K562 (cell line): ENCODE data around the gene WNT7A. TPM values are rescaled to one million over a fixed set of nuclear protein-coding genes. Genes with fewer than 3 reads are reported as not detected.

Experiments used
- ATAC-seq: fragments of 200-7000 bp; cut with Tn5 transposase; 3 replicates; pipeline ENCODE4 v1.9.1; 2020; ENCODE audit warnings: moderate library complexity
- BruUV-seq: library from RNA; stranded (reverse); fragments of 400-500 nt; replicated peaks from 2 replicates; lab custom pipeline; 2021; lab: Mats Ljungman, UMichigan
- CTCF ChIA-PET: fragments of 300-600 bp; formaldehyde crosslinking; extraction: SDS; loops from one replicate; lab custom pipeline; 2021; ENCODE audit warnings: low intra/inter-chr PET ratio; lab: Yijun Ruan, JAX
- POLR2A ChIA-PET: fragments of 300-600, 350-650 bp; sonication (Branson Sonifier 250); formaldehyde crosslinking; extraction: SDS; loops from one replicate; lab custom pipeline; 2021; ENCODE audit warnings: antibody characterized with exemption, inconsistent platforms; lab: Yijun Ruan, JAX
- DNase-seq, 4 experiments: peaks; one replicate each; pipeline versions ENCODE4 v3.0.0 to v3.0.0-alpha.2; 2011 to 2018; ENCODE audit warnings: low spot score in 3 of 4, mixed read lengths in 3 of 4; ENCODE audit errors: extremely low read depth in 1 of 4
- FAIRE-seq: peaks from 2 replicates; lab custom pipeline; 2011; peaks lifted over from hg19 to GRCh38; lab: Jason Lieb, UNC
- H2AFZ ChIP-seq: 2 replicates; pipeline ENCODE4 v1.6.0; 2011; ENCODE audit warnings: low read depth, low read length, control low read depth, inconsistent platforms
- H3K27ac ChIP-seq: fragments of 200-600 bp; 3 replicates; pipeline ENCODE4 v1.8.0; 2011; ENCODE audit warnings: low read depth, mild to moderate bottlenecking, control low read depth, inconsistent platforms, low read length, moderate library complexity, mixed read lengths; ENCODE audit errors: extremely low read depth
- H3K27me3 ChIP-seq, 2 experiments: fragments of 300-600 bp in 1 of 2; 2 replicates in 1 of 2; 3 replicates in 1 of 2; pipeline versions ENCODE4 v1.6.0 to v1.8.0; 2011; ENCODE audit warnings: inconsistent platforms in 2 of 2, low read length in 2 of 2, mild to moderate bottlenecking in 1 of 2, mixed read lengths in 1 of 2, moderate library complexity in 1 of 2; ENCODE audit not compliant: control insufficient read depth in 2 of 2, insufficient read depth in 2 of 2
- H3K36me3 ChIP-seq: fragments of 300-600 bp; 3 replicates; pipeline ENCODE4 v1.8.0; 2011; ENCODE audit warnings: mild to moderate bottlenecking, low read length, inconsistent platforms; ENCODE audit not compliant: control insufficient read depth, insufficient read depth
- H3K4me1 ChIP-seq, 2 experiments: fragments of 200-600 bp in 1 of 2; replicated peaks in 1 of 2; 2 replicates in 1 of 2; 3 replicates in 1 of 2; pipeline versions ENCODE4 v1.5.1 to v1.8.0; 2011; ENCODE audit warnings: inconsistent platforms in 2 of 2, low read length in 2 of 2, mild to moderate bottlenecking in 1 of 2, mixed read lengths in 1 of 2, moderate library complexity in 1 of 2; ENCODE audit not compliant: control insufficient read depth in 2 of 2, insufficient read depth in 2 of 2
- H3K4me2 ChIP-seq: 2 replicates; pipeline ENCODE4 v1.6.1; 2011; ENCODE audit warnings: low read length, control low read depth, inconsistent platforms, mixed read lengths; ENCODE audit not compliant: insufficient read depth
- H3K4me3 ChIP-seq: fragments of 200-600 bp; sonication (generic), shearing (Covaris generic); 2 replicates; pipeline ENCODE4 v1.5.1; 2016; ENCODE audit warnings: control low read depth, inconsistent platforms
- H3K79me2 ChIP-seq: fragments of 200-600 bp; 3 replicates; pipeline ENCODE4 v1.8.0; 2011; ENCODE audit warnings: low read length, inconsistent platforms; ENCODE audit not compliant: control insufficient read depth, insufficient read depth
- H3K9ac ChIP-seq, 2 experiments: 2 replicates each; pipeline versions ENCODE4 v1.6.0 to v1.6.1; 2011; ENCODE audit warnings: low read depth in 2 of 2, low read length in 2 of 2, control low read depth in 1 of 2, inconsistent platforms in 1 of 2, mild to moderate bottlenecking in 1 of 2, mixed read lengths in 1 of 2; ENCODE audit not compliant: insufficient read depth in 1 of 2
- H3K9me1 ChIP-seq: one replicate; pipeline ENCODE4 v1.6.0; 2011; ENCODE audit warnings: inconsistent platforms, mild to moderate bottlenecking, low read length, moderate library complexity; ENCODE audit not compliant: control insufficient read depth, insufficient read depth
- H3K9me3 ChIP-seq: replicated peaks from 2 replicates; pipeline ENCODE4 v1.5.1; 2011; ENCODE audit warnings: low read depth, low read length, inconsistent platforms; ENCODE audit not compliant: control insufficient read depth, insufficient read depth
- H4K20me1 ChIP-seq: replicated peaks from 2 replicates; pipeline ENCODE4 v1.6.1; 2011; ENCODE audit warnings: low read length, inconsistent platforms, mixed read lengths; ENCODE audit not compliant: control insufficient read depth, insufficient read depth
- BCL6 ChIP-seq: fragments of 250-450 bp; sonication (Bioruptor Pico); IDR thresholded peaks from 2 replicates; pipeline ENCODE4 v1.4.0; 2020
- KLF6 ChIP-seq: fragments of 250-450 bp; sonication (Bioruptor Pico); IDR thresholded peaks from 2 replicates; pipeline ENCODE4 v1.4.0; 2020; ENCODE audit warnings: mild to moderate bottlenecking, moderate library complexity, borderline replicate concordance
- NFIC ChIP-seq: fragments of 450-650 bp; IDR thresholded peaks from 2 replicates; pipeline ENCODE4 v1.6.1; 2017; ENCODE audit warnings: mild to moderate bottlenecking, inconsistent platforms
- RBM17 ChIP-seq: fragments of 200-400 bp; formaldehyde crosslinking; IDR thresholded peaks from 2 replicates; pipeline ENCODE4 v1.6.1; 2017; ENCODE audit warnings: low read depth, mild to moderate bottlenecking, low read length, borderline replicate concordance
- SNIP1 ChIP-seq: fragments of 450-650 bp; IDR thresholded peaks from 2 replicates; pipeline ENCODE4 v1.7.1; 2017; ENCODE audit warnings: low read depth, mild to moderate bottlenecking
- TBP ChIP-seq: optimal IDR thresholded peaks from 2 replicates; pipeline ENCODE3; 2011; ENCODE audit warnings: low read depth, low read length, improper control_type of control experiment
- ZKSCAN1 ChIP-seq: fragments of 150-350 bp; IDR thresholded peaks from 2 replicates; pipeline ENCODE4 v1.6.1; 2016; ENCODE audit warnings: low read depth, low read length
- ZNF121 ChIP-seq: sonication (generic); formaldehyde crosslinking; conservative IDR thresholded peaks from 2 replicates; pipeline ENCODE4 v1.8.0; 2022; ENCODE audit warnings: missing genetic modification reagents
- ZNF124 ChIP-seq: sonication (generic); formaldehyde crosslinking; IDR thresholded peaks from 2 replicates; pipeline ENCODE4 v1.8.1; 2022; ENCODE audit warnings: missing genetic modification reagents
- ZNF263 ChIP-seq: sonication (generic); formaldehyde crosslinking; IDR thresholded peaks from 2 replicates; pipeline ENCODE4 v1.8.0; 2022; ENCODE audit warnings: mild to moderate bottlenecking, missing genetic modification reagents, borderline replicate concordance
- WGBS: fragments of 100-300 bp; shearing (Covaris generic); methylation state at CpG from one replicate; pipeline ENCODE4 v1.1.6; 2016; ENCODE audit warnings: low coverage, mixed read lengths; ENCODE audit not compliant: insufficient coverage; ENCODE audit errors: missing lambda C conversion rate; 5-methylcytosine and 5-hydroxymethylcytosine counted together
- in situ Hi-C: fragments of 300-500 bp; cut with MboI; formaldehyde crosslinking; loops from 4 replicates; pipeline ENCODE4 v1.15.0; 2018; ENCODE audit warnings: inconsistent platforms, mixed read lengths
- intact Hi-C: fragments of 100-400 bp; cut with micrococcal nuclease; formaldehyde crosslinking; loops from 2 replicates; pipeline ENCODE4 v1.14.2; 2022
- polyA plus RNA-seq, 8 experiments: library from polyadenylated mRNA; depleted of rRNA in 4 of 8; stranded (reverse) in 5 of 8; unstranded in 3 of 8; fragments of >200 nt; fragmentation: Nextera tagmentation in 2 of 8; fragmentation: Illumina TruSeq in 1 of 8; extraction: Ambion mirVana in 2 of 8; extraction: Trizol in 1 of 8; gene quantifications; 2 replicates each; pipeline versions ENCODE4 v1.2.1 to v1.2.3, GENCODE V29; 2011 to 2014; ENCODE audit warnings: inconsistent platforms in 1 of 8, missing spikeins in 1 of 8
- total RNA-seq, 7 experiments: library from RNA; depleted of rRNA in 6 of 7; stranded (reverse); fragments of >200 nt in 6 of 7; fragmentation: Illumina TruSeq in 2 of 7; extraction: Trizol in 2 of 7; gene quantifications; 2 replicates each; pipeline versions ENCODE4 v1.2.1 to v1.2.3, GENCODE V29; 2011 to 2021; ENCODE audit warnings: low replicate concordance in 1 of 7
- TF ChIP-seq, protein P1 (sequence below): fragments of 250-450 bp; sonication (Bioruptor Pico); IDR thresholded peaks from 2 replicates; pipeline ENCODE4 v1.4.0; 2020; ENCODE audit warnings: borderline replicate concordance
- TF ChIP-seq, protein P2 (sequence below): fragments of 250-450 bp; sonication (Bioruptor Pico); IDR thresholded peaks from 2 replicates; pipeline ENCODE4 v1.5.0; 2020; ENCODE audit warnings: mild to moderate bottlenecking

Gene WNT7A
- total and polyA plus RNA-seq, 9 of the 15 experiments (the other 6 are each of a cell fraction or from before 2014, with no cell fraction given): 0.03 TPM; not detected in 8

DNA sequence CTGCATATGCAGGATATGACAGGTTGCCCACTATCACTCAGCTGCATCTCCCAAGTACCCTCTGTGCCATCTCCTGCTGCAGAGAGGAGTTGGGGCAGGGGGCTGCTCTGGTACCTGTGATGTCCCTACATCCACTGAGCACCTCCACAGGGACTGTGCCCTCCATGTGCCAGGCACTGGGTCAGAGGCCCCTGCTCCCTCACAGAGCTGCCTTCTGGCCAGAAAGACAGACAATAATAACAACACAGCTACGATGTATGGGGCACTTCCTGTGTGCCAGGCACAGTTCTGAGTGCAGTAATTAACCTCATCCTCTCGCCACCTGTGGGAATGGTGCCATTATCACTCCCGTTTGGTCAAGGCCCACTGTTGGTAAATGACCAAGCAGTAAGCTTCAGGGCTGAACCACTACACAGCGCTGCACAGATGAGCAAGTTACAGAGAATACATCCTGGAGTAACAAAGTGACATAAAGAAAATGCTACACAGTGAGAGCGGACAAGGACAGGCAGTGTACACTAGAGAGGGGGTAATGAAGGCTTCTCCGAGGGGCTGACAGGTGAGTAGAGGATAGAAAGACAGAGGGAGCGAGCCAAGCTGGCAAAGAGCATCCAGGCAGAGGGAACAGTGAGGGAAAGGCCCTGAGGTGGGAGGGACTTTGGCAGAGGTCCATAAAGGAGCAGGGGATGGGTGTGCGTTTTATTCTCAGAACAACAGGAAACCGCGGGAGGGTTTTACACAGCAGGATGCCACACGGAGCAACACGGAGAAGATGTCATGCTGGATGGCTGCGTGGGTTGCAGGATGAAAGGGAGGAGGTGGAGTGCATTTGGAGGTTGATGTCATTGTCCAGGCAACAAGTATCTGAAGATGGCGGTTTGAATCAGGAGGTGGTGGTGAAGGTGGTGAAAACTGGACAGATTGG lies 13.6 kb downstream of the WNT7A start:
- Histone ChIP-seq H4K20me1 (no peaks in the 10 kb centered on the region; the same call in 1 of the 2 replicates), H3K9ac (no peak overlapping the region), H3K9me3 (0 out of 2 replicates have a peak, but pooled peaks cover 2% of the 10 kb centered on the region), H2AFZ (no peak overlapping the region), H3K27me3 (peaks cover 14 to 56% of the 10 kb centered on the region in 2 experiments; a peak in 4 of 5 replicates), H3K79me2 (no peaks in the 10 kb centered on the region), H3K4me1 (no peaks in the 10 kb centered on the region), H3K4me3 (no peak overlapping the region), H3K27ac (no peak overlapping the region), H3K4me2 (no peak overlapping the region), H3K36me3 (no peaks in the 10 kb centered on the region), H3K9me1 (no peaks in the 10 kb centered on the region)
- FAIRE-seq (no peak), ATAC-seq (no peak), DNase-seq (no peak)
- no TSS peak for BruUV-seq
- in situ Hi-C loops (no loop called here), intact Hi-C loops (no loop called here)
- ChIA-PET POLR2A (no interaction called here), CTCF (no interaction called here)
- no peak for TF ChIP-seq ZKSCAN1
- TF ChIP-seq NFIC: 0 out of 2 replicates have a peak, but pooled peaks have one; percentile 9
- WGBS: under 1% methylated on average over 14 of the region's 14 CpGs

DNA sequence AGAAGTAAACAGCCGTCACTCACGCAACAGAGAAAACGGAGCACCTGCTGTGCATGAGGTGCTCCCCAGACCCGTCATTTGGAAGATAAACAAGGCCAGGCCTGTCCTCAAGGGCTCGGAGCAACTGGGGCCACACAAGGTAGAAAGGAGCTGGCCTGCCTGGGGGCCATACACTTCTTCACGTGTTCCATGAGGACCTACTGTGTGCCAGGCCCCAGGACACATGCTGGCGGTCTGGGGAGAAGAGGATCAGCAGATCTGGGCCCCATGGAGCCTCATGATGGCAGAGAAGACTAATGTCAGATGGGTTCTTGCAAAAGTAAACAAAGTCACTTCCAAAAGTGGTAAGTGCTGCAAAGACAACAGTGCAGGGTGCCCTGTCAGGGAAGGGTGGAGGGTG lies 14.3 kb downstream of the WNT7A start:
- Histone ChIP-seq H3K9me1 (no peaks in the 10 kb centered on the region), H3K27me3 (peaks cover 14 to 60% of the 10 kb centered on the region in 2 experiments; a peak in 4 of 5 replicates), H2AFZ (no peak overlapping the region), H3K79me2 (no peaks in the 10 kb centered on the region), H3K4me1 (no peaks in the 10 kb centered on the region), H3K27ac (no peak overlapping the region), H3K36me3 (no peaks in the 10 kb centered on the region), H3K4me2 (no peak overlapping the region), H3K9me3 (no peaks in the 10 kb centered on the region), H3K4me3 (no peak overlapping the region), H3K9ac (no peak overlapping the region), H4K20me1 (no peaks in the 10 kb centered on the region; the same call in 1 of the 2 replicates)
- ChIA-PET POLR2A (no interaction called here), CTCF (no interaction called here)
- ATAC-seq (no peak), FAIRE-seq (no peak), DNase-seq (no peak)
- no TSS peak for BruUV-seq
- intact Hi-C loops: no loop called here
- whole genome bisulfite sequencing: under 1% methylated on average over 7 of the region's 7 CpGs
- in situ Hi-C loops: no loop called here
- TF ChIP-seq KLF6 (CRISPR knock-in tag) (no peak), TBP (no peak), SNIP1 (no peak), BCL6 (no peak), ZNF124 (no peak), ZNF263 (CRISPR knock-in tag) (peak; percentile 70; the same call in 1 of the 2 replicates), ZNF121 (CRISPR knock-in tag) (no peak), RBM17 (no peak)
- TF ChIP-seq, protein P1, sequence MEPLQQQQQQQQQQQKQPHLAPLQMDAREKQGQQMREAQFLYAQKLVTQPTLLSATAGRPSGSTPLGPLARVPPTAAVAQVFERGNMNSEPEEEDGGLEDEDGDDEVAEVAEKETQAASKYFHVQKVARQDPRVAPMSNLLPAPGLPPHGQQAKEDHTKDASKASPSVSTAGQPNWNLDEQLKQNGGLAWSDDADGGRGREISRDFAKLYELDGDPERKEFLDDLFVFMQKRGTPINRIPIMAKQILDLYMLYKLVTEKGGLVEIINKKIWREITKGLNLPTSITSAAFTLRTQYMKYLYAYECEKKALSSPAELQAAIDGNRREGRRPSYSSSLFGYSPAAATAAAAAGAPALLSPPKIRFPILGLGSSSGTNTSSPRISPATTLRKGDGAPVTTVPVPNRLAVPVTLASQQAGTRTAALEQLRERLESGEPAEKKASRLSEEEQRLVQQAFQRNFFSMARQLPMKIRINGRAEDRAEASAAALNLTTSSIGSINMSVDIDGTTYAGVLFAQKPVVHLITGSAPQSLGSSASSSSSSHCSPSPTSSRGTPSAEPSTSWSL (CRISPR knock-in tag): no peak
- TF ChIP-seq, protein P2, sequence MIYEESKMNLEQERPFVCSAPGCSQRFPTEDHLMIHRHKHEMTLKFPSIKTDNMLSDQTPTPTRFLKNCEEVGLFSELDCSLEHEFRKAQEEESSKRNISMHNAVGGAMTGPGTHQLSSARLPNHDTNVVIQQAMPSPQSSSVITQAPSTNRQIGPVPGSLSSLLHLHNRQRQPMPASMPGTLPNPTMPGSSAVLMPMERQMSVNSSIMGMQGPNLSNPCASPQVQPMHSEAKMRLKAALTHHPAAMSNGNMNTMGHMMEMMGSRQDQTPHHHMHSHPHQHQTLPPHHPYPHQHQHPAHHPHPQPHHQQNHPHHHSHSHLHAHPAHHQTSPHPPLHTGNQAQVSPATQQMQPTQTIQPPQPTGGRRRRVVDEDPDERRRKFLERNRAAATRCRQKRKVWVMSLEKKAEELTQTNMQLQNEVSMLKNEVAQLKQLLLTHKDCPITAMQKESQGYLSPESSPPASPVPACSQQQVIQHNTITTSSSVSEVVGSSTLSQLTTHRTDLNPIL (CRISPR knock-in tag): no peak
